RWPE1 (cell line): ENCODE results near the gene TTLL6.

Experiments
- CTCF ChIA-PET: fragments of 350-600 bp; sonication (Branson Sonifier 250); formaldehyde crosslinking; extraction: SDS; loops from one replicate; lab custom pipeline; 2021; lab: Yijun Ruan, JAX
- POLR2A ChIA-PET: fragments of 400-600 bp; formaldehyde crosslinking; extraction: SDS; loops from one replicate; lab custom pipeline; 2020; ENCODE audit warnings: antibody characterized with exemption; ENCODE audit not compliant: low non-redundant PET; lab: Yijun Ruan, JAX
- DNase-seq: peaks from one replicate; pipeline ENCODE4 v3.0.0; 2012; ENCODE audit warnings: low spot score
- H3K27ac ChIP-seq: fragments of 450-650 bp; 2 replicates; pipeline ENCODE4 v1.5.1; 2017
- TF ChIP-seq, protein P1 (sequence below): fragments of 450-650 bp; conservative IDR thresholded peaks from 2 replicates; pipeline ENCODE4 v1.5.1; 2017; ENCODE audit warnings: low read depth, mild to moderate bottlenecking

Gene TTLL6

DNA sequence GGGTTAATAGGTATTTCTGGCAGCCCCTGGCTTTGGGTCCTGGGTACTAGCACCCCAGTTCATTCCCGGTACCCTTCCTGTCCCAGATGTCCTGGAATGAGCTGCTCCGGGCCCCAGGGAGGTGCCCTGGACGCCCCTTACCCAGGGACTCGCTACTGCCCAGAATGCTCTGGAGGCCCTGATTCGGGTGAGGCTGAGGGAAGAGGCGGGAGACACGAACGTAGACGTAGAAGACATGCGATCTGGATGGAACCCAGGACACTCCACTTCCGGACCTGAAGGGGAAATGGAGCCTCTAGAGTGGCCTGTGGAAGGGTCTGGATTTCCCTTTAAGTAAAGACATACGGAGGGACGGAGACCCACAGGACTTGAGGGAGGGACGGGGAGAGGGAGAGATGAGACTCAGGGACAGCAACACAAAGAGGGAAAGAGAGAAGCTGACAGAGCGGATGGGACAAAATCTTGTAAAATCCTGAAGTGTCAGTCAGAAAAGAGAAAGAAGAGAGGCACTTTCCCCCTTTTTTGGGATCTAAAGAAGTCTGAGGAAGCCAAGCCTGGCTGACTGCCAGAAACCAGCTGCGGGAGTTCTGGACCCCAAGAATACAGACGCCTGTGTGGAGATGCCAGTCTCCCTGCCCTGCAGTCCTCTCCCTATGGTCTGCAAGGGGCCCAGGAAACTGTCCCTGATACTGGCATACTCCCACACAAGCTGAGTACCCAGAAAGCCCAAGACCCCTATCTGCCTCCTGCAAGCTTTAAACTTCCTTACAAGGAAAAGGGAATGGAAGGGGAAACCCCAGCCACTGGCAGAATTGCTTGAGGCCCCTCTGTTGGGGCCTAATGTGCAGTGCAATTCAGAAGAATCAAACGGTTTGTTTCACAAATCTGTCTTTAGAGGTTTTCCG is 87.4 kb downstream of the TTLL6 start:
- peak overlapping the region; percentile 25 for H3K27ac ChIP-seq
- CTCF ChIA-PET = interaction anchor here (0.8 kb wide), 1 partner anchor 150 kb away, joined by 3 read pairs; no protein-coding TSS in a partner anchor
- TF ChIP-seq, protein P1, sequence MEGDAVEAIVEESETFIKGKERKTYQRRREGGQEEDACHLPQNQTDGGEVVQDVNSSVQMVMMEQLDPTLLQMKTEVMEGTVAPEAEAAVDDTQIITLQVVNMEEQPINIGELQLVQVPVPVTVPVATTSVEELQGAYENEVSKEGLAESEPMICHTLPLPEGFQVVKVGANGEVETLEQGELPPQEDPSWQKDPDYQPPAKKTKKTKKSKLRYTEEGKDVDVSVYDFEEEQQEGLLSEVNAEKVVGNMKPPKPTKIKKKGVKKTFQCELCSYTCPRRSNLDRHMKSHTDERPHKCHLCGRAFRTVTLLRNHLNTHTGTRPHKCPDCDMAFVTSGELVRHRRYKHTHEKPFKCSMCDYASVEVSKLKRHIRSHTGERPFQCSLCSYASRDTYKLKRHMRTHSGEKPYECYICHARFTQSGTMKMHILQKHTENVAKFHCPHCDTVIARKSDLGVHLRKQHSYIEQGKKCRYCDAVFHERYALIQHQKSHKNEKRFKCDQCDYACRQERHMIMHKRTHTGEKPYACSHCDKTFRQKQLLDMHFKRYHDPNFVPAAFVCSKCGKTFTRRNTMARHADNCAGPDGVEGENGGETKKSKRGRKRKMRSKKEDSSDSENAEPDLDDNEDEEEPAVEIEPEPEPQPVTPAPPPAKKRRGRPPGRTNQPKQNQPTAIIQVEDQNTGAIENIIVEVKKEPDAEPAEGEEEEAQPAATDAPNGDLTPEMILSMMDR = no peak
- POLR2A ChIA-PET = no interaction called here
- no peak for DNase-seq

DNA sequence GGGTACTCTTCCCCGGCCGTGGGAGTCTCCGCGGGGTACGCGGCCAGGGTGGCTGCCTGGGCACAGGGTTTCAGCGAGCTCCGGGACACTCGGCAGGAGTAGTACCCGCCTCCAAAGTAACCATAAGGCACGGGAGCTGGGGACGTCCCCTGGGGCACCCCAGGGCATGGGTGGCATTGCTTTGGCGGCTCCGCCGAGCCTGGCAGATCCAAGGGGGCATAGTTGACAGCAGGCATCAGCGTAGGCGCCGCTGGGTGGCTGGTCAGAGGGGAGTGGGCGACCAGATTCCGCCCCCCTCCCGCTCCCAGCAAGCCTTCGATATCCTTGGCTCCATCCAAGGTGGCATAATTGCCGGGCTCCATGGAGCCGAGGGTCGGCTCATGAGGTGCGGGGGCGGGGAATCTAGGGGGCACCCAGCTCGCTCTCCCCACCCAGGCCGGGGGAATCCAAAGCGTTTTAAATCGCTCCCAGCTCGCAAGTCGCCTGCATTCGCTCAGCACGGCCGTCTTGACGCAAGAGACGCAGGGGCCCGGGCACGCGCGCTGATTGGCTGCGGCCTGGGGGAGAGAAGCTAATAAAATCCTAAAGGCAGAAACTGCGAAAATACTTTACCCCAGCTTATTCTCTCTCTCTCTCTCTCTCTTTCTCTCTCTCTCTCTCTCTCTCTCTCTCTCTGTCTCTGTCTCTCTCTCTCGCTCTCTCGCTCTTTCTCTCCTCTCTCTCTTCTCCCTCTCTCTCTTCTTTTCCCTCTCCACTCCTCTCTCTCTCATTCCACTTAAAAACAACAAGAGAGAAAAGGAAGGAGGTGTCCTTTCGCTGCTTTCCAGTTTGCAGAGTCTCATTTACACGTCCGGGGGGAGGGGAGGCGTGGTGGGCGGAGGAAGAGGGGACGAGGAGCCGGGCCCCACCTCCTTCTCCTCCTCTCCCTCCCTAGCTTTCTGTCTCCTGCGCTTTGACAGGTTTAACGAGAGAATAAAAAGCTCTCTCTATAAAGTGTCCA is 88.5 kb downstream of the TTLL6 start, which contains the start of gene HOXB13:
HOXB13 (minus strand) TSS at position 519 of the 1,000 bp plus-strand sequence; CDS start at position 362, 157 bp downstream.
- peak; percentile 63 for DNase-seq
- peak within 1 kb of the TSS; percentile 25 for H3K27ac ChIP-seq
- CTCF ChIA-PET = interaction anchor here (0.7 to 1.1 kb wide), 3 partner anchors 9 to 151 kb away, joined by 3 read pairs; no protein-coding TSS in a partner anchor
- POLR2A ChIA-PET = interaction anchor here (0.6 kb wide), 1 partner anchor 248 kb away, joined by 5 read pairs; no protein-coding TSS in a partner anchor
- TF ChIP-seq, protein P1 = no peak

DNA sequence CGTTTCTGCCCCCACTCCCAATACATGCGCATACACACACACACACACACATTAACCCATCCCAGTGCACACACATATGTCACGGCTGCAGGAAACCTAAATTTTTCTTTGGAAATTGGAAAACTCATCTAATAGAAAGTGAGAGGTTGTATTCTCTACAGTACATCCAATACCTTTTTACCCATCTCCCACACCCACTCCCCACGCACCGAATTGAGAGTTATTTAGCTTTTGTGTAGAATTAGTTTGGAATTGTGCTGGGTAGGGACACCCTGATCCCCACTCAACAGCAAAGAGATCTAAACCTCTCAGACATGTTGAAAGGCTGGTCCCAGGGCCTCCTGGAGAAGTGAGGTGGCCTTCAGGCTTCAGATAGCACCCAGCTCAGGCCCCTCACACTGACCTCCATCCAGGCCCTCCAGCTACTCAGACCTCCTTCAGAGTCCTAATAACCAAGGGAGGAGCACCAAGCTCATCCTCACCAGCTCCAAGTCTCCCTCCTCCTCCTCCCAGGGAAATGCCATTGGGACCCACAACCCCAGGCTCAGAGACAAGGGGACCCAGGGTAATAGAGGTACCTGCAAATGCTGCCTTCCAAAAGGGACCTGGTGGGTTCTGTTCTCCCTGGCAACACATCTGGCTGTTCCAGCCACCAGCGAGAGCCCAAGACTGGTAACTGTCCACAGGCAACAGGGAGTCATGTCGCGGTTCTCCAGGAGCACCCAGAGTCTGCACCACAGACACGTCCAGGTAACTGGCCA is 89.4 kb downstream of the TTLL6 start:
- TF ChIP-seq, protein P1 = no peak
- DNase-seq = no peak
- CTCF ChIA-PET = interaction anchor here (0.6 to 1.1 kb wide), 2 partner anchors 56 to 151 kb away, joined by 3 to 5 read pairs; no protein-coding TSS in a partner anchor
- POLR2A ChIA-PET = interaction anchor here (0.6 kb wide), 1 partner anchor 307 kb away, joined by 8 read pairs; no protein-coding TSS in a partner anchor
- H3K27ac ChIP-seq = no peak overlapping the region

DNA sequence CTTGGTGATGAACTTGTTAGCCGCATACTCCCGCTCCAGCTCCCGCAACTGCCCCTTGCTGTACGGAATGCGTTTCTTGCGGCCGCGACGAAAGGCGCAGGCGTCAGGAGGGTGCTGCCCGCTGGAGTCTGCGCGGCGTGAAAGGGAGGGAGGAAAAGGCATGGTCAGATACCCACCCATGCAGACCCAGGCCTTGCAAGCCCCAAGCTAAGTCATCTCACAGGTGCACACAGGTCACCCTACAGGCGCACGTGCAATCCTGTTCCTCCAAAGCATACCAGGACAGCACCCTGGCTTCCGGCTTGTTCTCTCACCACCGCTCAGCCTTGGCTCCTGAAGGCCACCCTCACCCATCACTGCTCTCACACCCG is 90.1 kb downstream of the TTLL6 start:
- H3K27ac ChIP-seq = no peak overlapping the region
- TF ChIP-seq, protein P1 = no peak
- ChIA-PET CTCF (interaction anchor here (0.6 to 0.9 kb wide), 2 partner anchors 17 to 90 kb away, joined by 3 to 4 read pairs; no protein-coding TSS in a partner anchor), POLR2A (interaction anchor here (0.6 kb wide), 1 partner anchor 308 kb away, joined by 8 read pairs; no protein-coding TSS in a partner anchor)
- no peak for DNase-seq

DNA sequence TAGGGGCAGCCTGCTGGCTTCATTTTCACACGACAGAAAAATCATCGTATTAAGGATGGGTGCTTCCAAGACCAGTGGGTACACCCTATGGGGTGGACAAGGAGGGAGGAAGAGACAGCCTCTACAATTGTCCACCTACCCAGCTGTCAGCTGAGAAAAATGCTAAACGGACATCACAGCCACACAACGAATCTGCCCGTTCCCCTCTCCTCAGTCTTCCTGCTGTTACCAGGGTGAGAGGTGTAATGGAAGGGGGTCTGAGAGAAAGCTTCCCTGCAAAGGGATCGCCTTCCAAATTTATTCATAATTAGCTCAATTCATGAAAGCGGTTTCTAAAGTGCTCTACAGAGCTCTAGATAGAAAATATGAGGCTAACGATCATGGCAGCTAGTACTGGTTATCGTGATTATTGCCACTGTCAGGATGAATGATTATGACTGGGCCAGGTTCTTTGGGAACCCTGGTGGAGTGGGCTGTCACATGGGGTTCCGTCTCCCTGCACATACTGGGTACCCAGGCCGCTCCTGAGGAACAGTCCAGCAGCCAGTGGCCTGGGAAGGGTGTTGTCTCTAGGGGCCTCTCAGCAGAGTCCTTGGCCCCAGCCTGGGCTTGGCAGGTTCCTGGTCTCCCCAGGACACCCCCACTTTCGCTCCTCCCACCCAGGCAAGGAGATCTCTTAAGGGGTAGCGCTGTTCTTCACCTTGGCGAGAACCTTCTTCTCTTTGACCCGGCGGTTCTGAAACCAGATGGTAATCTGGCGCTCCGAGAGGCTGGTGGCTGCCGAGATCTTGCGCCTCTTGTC is 90.7 kb downstream of the TTLL6 start:
- H3K27ac ChIP-seq = no peak overlapping the region
- TF ChIP-seq, protein P1 = no peak
- no peak for DNase-seq
- POLR2A ChIA-PET = no interaction called here
- CTCF ChIA-PET = interaction anchor here (0.6 to 3.1 kb wide), 3 partner anchors 17 to 90 kb away, joined by 3 to 36 read pairs (median 4); no protein-coding TSS in a partner anchor
